Measurements from ENCODE around the gene RFFL.
"Not testable (repeated sequence)": the region's sequence is repeated elsewhere in the genome, so short reads cannot be mapped to it uniquely, and the experiment has no call there.

Gene RFFL

GRCh38 chr17:35001549-35001948, 62.0 kb downstream of the RFFL start:
- DNase-seq = no peak

DNA sequence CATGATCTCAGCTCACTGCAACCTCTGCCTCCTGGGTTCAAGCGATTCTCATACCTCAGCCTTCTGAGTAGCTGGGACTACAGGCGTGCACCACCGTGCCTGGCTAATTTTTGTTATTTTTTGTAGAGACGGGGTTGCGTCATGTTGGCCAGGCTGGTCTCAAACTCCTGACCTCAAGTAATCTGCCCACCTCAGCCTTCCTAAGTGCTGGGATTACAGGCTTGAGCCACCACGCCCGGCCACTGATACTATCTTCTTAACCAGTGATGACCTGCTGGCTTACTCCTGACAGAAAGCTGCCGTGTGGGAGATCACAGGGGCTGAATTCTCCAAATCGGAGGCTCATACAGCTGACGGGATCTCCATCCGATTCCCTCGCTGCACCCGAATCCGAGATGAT, 62.5 kb downstream of the RFFL start:
- DNase-seq = not testable (repeated sequence)

GRCh38 chr17:34999456-34999855, 64.1 kb downstream of the RFFL start:
- DNase-seq = no peak

DNA sequence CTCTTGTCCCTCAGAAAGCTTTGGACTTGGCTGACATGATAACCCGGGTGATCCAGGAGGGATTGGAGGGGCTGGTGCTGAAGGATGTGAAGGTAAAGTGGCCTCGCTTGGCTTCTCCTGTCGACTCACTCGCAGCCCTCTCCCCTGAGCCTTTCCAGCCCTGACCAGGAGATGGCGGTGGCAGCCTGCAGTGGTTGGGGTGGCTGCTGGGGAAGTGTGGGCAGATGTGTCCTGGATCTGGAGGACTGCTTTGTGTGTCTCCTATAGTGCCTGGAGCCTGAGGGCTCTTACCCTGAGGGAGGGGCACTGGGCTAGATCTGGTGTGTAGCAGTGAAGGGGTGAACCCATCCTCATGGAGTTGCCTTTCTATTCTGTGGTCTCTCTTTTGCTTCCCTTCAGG, 65.3 kb downstream of the RFFL start:
- DNase-seq = peak; percentile 65

DNA sequence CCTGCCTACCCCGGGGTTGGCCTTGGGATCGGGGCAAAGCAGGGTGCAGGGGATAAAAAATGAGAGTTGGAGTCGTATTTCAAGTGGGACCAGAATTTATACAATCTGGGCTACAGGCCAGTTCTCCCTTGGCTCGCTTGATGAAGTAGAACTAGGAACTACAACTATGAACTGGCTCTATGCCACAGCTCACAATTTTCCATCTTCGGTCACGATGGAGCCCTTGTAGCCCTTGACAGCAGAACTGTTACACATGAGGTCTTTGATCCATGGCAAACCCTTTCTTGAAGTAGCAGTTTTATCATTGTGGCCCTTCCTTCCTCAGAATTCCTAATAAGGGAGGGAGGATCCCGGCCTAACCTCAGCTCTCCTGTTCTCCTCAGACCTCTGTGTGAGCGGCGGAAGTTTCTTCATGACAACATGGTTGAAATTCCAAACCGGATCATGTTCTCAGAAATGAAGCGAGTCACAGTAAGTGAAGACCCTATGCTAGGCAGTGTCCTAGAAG, 66.1 kb downstream of the RFFL start:
- no peak for DNase-seq

GRCh38 chr17:34996422-34997285, 66.9 kb downstream of the RFFL start:
- DNase-seq = peak; percentile 68

- peak; percentile 62 for DNase-seq
Observed at GRCh38 chr17:34993031-34993430, 70.5 kb downstream of the RFFL start.

- DNase-seq = peak; percentile 68
Observed at GRCh38 chr17:34991606-34992005, 71.9 kb downstream of the RFFL start.

- peak; percentile 93 for DNase-seq
Observed at GRCh38 chr17:34990921-34991365, 72.6 kb downstream of the RFFL start.

- no peak for DNase-seq
Observed at GRCh38 chr17:34989473-34989872, 74.0 kb downstream of the RFFL start.

GRCh38 chr17:34988644-34989043, 74.9 kb downstream of the RFFL start:
- peak; percentile 31 for DNase-seq

DNA sequence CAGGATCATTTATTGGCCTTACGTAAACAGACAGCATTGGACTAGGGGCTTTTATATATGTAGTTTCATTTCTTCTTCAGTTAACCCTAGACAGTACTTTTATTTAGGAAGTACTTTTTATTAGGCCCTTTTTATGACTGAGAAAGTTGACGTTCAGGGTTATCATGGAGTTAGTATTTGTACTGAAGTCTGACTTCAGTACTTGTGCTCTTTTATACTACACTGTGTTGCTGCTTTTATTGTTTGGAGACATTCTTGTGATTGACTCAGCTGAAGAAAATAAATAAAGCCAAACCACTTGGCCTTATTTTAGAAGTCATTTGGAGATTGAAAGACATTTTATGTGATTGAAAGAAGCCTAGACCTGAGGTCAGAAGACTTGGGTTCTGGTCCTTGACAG, 76.3 kb downstream of the RFFL start:
- peak; percentile 52 for DNase-seq

- no peak for DNase-seq
Observed at GRCh38 chr17:34981538-34982241, 81.8 kb downstream of the RFFL start.

GRCh38 chr17:34980681-34981537, 82.6 kb downstream of the RFFL start:
- DNase-seq = peak; percentile 88

DNA sequence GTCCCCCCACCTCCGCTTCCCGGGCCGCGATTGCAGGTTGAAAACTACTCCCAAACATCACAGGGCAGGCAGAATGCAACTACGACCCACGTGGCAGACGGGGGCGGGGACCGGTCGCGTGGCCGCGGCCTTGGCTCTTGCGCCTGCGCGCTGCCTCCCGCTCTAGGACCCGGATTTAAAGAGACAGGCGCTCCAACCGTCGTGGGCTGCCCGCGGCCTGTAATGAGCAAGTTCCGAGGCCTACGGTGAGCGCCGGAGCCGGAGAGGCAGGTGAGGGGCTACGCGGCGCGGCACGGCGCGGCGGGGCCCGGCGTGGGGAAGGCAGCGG, 83.2 kb downstream of the RFFL start, which contains the start of gene LIG3:
Gene LIG3, plus strand, starts transcription at position 160 of the 328 bp plus-strand sequence. CDS start 2,494 bp downstream, outside the sequence.
- peak; percentile 87 for DNase-seq

DNA sequence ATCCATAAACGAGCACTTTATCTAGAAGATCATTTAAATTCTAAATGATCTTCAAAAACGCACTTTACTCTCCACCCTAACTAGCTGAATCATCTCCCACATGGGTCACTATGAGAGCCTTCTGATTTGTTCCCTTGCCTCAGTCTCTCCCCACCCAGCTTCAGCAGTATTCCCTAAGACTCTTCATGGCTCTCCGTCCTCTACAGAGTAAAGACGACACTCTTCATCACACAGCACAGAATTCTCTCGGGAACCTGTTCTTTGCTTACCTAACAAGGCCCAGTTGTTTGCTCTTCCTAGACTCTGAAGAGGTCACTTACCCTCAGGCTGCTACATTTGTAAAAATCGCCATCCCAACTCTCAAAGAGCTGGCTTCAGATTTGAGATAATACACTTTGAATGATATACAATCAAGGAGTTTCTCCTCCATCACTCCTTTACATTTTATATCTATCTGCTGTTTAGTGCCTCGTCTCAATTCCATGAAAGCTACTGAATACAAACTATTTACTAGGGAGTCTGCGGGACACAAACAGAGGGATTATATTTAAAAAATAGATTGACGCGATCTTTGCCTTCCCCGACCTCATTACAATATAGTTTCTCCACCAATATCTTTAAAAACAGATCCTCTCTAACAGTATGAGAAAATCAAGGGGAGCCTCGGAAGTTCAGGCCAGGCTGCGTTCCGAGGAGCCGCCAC, 83.7 kb downstream of the RFFL start:
- no peak for DNase-seq

DNA sequence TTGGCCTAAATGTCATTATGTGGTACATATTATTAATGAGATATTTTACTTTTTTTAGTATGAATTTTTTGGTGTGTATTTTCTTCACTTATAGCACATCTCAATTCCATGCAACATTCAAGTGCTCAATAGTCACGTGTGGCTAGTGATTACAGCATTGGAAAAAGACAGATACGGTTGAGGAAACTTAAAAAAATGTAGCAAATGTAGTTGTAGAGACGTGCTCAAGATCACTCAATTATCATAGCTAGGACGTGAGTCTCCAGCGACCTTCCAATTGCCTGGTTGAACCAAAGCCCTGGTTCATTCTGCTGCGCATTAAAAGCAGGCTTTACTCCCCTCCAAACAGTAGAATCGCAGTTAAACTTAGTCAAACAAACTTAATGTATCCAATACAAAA, 84.4 kb downstream of the RFFL start:
- DNase-seq = no peak

GRCh38 chr17:34974794-34975785, 88.4 kb downstream of the RFFL start:
- DNase-seq = no peak

DNA sequence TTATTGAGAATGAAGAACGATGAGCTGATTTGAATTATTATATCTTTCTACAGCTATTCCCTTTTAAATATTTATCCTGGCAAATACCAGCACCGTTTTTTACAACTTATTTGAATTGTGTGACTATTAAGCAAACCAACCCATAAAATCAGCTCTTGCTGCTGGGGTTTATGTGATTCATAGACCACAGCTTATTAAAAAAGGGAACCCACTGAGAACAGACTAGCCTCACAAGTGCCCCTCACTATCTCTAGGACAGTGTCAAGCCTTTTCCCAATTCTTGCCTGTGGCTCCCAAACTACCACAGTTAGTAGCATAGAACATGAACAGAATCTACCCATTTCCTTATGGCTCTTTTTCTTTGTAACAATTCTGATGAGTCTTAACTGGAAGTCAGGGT, 89.3 kb downstream of the RFFL start:
- peak; percentile 72 for DNase-seq

GRCh38 chr17:34961093-34961911, 102.2 kb downstream of the RFFL start, which contains the start of the genes CCT6B and ZNF830:
Gene CCT6B (minus strand): TSS chr17:34961460. CDS start chr17:34961393, 67 bp downstream.
Gene ZNF830 (plus strand): TSS chr17:34961540. CDS start chr17:34961567, 27 bp downstream.
- DNase-seq = peak; percentile 93

All from MV-4-11 (cell line).